RWPE2 (cell line): Measurements from ENCODE around the gene FCHO1.
A peak's percentile ranks its signal among the peaks of the same experiment; 100 is the strongest.

Experiments
- ATAC-seq: fragments of 200-7000 bp; cut with Tn5 transposase; 3 replicates; pipeline ENCODE4 v1.9.1; 2021; ENCODE audit warnings: low read depth
- DNase-seq: peaks from one replicate; pipeline ENCODE4 v3.0.0-alpha.2; 2020; ENCODE audit warnings: low spot score
- H3K27ac ChIP-seq: fragments of 450-650 bp; 2 replicates; pipeline ENCODE4 v1.5.1; 2017; ENCODE audit warnings: mild to moderate bottlenecking; ENCODE audit not compliant: poor library complexity, severe bottlenecking
- H3K27me3 ChIP-seq: fragments of 250-450 bp; sonication (Bioruptor Pico); 2 replicates; pipeline ENCODE4 v1.5.1; 2021; ENCODE audit warnings: mild to moderate bottlenecking, moderate library complexity; ENCODE audit not compliant: insufficient read depth, poor library complexity, severe bottlenecking
- H3K36me3 ChIP-seq: fragments of 250-450 bp; sonication (Bioruptor Pico); 2 replicates; pipeline ENCODE4 v1.5.1; 2020; ENCODE audit warnings: low read depth, mild to moderate bottlenecking, moderate library complexity
- H3K4me1 ChIP-seq: fragments of 250-450 bp; sonication (Bioruptor Pico); 2 replicates; pipeline ENCODE4 v1.5.1; 2021; ENCODE audit warnings: mild to moderate bottlenecking, moderate library complexity; ENCODE audit not compliant: insufficient read depth, poor library complexity, severe bottlenecking
- H3K4me3 ChIP-seq: fragments of 250-450 bp; sonication (Bioruptor Pico); 2 replicates; pipeline ENCODE4 v1.5.1; 2021; ENCODE audit warnings: mild to moderate bottlenecking, moderate library complexity; ENCODE audit not compliant: severe bottlenecking
- H3K9me3 ChIP-seq: fragments of 250-450 bp; sonication (Bioruptor Pico); 2 replicates; pipeline ENCODE4 v1.5.1; 2021; ENCODE audit warnings: mild to moderate bottlenecking, moderate library complexity; ENCODE audit not compliant: severe bottlenecking
- TF ChIP-seq, protein P1 (sequence below): fragments of 450-650 bp; IDR thresholded peaks from one replicate; pipeline ENCODE4 v1.5.1; 2017; ENCODE audit warnings: mild to moderate bottlenecking, moderate library complexity; ENCODE audit not compliant: poor library complexity, severe bottlenecking

The FCHO1 gene

GRCh38 chr19:17784201-17785008, 33.1 kb downstream of the FCHO1 start:
- Histone ChIP-seq H3K27me3 (no peaks in the 10 kb centered on the region), H3K36me3 (no peaks in the 10 kb centered on the region), H3K4me1 (no peaks in the 10 kb centered on the region), H3K9me3 (no peaks in the 10 kb centered on the region), H3K27ac (no peak overlapping the region), H3K4me3 (no peak overlapping the region)
- DNase-seq: no peak
- TF ChIP-seq, protein P1, sequence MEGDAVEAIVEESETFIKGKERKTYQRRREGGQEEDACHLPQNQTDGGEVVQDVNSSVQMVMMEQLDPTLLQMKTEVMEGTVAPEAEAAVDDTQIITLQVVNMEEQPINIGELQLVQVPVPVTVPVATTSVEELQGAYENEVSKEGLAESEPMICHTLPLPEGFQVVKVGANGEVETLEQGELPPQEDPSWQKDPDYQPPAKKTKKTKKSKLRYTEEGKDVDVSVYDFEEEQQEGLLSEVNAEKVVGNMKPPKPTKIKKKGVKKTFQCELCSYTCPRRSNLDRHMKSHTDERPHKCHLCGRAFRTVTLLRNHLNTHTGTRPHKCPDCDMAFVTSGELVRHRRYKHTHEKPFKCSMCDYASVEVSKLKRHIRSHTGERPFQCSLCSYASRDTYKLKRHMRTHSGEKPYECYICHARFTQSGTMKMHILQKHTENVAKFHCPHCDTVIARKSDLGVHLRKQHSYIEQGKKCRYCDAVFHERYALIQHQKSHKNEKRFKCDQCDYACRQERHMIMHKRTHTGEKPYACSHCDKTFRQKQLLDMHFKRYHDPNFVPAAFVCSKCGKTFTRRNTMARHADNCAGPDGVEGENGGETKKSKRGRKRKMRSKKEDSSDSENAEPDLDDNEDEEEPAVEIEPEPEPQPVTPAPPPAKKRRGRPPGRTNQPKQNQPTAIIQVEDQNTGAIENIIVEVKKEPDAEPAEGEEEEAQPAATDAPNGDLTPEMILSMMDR: peak; percentile 77
- peak; percentile 11; the same call in 1 of the 3 replicates for ATAC-seq

- no peaks in the 10 kb centered on the region for H3K27me3 ChIP-seq
- H3K4me3 ChIP-seq: no peak overlapping the region
- TF ChIP-seq, protein P1: no peak
- H3K9me3 ChIP-seq: no peaks in the 10 kb centered on the region
- H3K4me1 ChIP-seq: peaks cover 6% of the 10 kb centered on the region
- no peak overlapping the region for H3K27ac ChIP-seq
- DNase-seq (no peak), ATAC-seq (no peak)
- H3K36me3 ChIP-seq: no peaks in the 10 kb centered on the region
These were observed 36.1 kb downstream of the FCHO1 start for GRCh38 chr19:17787274-17787913.

DNA sequence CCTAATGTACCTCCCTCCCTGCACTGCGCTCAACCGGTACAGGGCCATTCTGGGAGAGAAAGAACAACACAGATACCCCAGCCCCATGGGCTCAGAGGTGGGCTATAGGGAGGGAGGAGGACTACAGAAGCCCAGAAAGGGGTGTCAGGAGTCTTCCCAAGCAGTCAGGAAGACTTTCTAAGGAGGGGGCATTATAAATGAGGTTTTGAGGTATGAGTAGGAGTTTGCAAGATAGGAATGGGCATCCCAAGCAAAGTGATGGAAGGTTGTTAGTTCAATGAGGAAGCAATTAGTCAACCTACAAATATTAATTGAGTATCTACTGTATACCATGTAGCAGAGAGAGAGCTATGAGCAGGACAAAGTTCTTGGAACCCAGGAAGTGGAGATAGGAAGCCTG, 37.4 kb downstream of the FCHO1 start:
- Histone ChIP-seq H3K27ac (no peak overlapping the region), H3K27me3 (no peaks in the 10 kb centered on the region), H3K9me3 (no peaks in the 10 kb centered on the region), H3K4me1 (peaks cover 6% of the 10 kb centered on the region), H3K36me3 (no peaks in the 10 kb centered on the region), H3K4me3 (no peak overlapping the region)
- ATAC-seq (no peak), DNase-seq (no peak)
- TF ChIP-seq, protein P1: no peak

GRCh38 chr19:17790059-17790780, 38.9 kb downstream of the FCHO1 start:
- TF ChIP-seq, protein P1: no peak
- H3K27ac ChIP-seq: no peak overlapping the region
- ATAC-seq (no peak), DNase-seq (no peak)
- peaks cover 9% of the 10 kb centered on the region for H3K4me1 ChIP-seq
- no peaks in the 10 kb centered on the region for H3K9me3 ChIP-seq
- H3K27me3 ChIP-seq: no peaks in the 10 kb centered on the region
- H3K36me3 ChIP-seq: no peaks in the 10 kb centered on the region
- no peak overlapping the region for H3K4me3 ChIP-seq
